Cortex of kidney (tissue), 1 donor: ENCODE data around the gene TMCO2.
"Not testable (repeated sequence)": the region's sequence is repeated elsewhere in the genome, so short reads cannot be mapped to it uniquely, and the experiment has no call there.

Experiments
- DNase-seq: peaks from one replicate; lab custom pipeline; 2025; lab: John Stamatoyannopoulos, UW

TMCO2 gene

GRCh38 chr1:40247655-40248054 is at the start of gene TMCO2:
Gene TMCO2, plus strand, starts transcription at chr1:40247937. Its CDS starts 57 bp downstream, at chr1:40247994.
- DNase-seq, result no peak

- no peak for DNase-seq
Measured at GRCh38 chr1:40199126-40199525, 48.6 kb upstream of the TMCO2 start.

DNA sequence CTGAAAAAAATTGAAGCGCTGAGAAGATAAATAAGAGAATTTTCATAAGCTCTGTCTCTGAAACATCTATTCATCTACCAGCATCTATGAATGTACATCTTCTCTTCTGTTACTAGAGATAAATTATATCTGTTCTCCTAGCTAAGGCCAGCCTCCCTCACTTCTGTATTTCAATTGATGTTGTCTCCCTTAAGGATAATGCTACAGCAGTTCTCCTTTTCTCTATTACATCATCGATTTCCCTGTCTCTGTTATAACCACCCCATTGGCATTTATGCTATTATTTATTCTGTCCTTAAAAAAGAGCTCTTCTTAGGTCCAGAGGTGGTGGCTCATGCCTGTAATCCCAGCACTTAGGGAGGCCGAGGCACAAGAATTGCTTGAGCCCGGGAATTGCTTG is 42.9 kb upstream of the TMCO2 start:
- DNase-seq, result no peak

- DNase-seq, result no peak
Measured at GRCh38 chr1:40210511-40211204, 37.1 kb upstream of the TMCO2 start.

DNA sequence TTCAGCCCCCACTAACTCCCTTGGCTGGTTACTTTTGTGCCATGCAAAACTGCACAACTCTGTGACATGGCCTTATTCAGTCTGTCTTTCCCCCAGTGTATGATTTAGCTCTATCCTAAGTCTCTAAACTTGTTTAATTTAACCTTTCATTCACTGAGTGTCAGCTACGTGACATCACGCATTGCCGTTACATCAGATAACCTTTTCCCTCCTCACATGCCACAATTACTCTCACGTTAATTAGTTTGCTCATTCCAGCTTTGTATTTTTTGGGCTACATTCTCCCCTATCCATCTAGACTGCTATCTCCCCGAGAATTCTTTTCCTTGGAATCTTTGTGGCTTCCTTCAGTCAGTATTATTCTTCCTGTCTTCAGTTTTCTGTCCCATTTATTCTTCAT is 29.4 kb upstream of the TMCO2 start:
- no peak for DNase-seq

DNA sequence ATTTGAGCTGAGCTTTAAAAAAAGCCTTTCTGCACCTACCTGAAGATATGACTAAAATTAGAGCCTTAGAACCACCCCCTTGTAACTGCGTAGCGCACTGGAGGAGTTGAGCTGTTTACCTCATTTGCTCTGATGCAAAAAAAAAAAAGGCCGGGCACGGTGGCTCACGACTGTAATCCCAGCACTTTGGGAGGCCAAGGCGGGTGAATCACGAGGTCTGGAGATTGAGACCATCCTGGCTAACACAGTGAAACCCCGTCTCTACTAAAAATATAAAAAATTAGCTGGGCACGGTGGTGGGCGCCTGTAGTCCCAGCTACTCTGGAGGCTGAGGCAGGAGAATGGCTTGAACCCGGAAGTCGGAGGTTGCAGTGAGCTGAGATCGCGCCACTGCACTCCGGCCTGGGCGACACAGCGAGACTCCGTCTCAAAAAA is 26.2 kb upstream of the TMCO2 start:
- DNase-seq, result not testable (repeated sequence)

- no peak for DNase-seq
Measured at GRCh38 chr1:40221977-40222772, 25.6 kb upstream of the TMCO2 start.

DNA sequence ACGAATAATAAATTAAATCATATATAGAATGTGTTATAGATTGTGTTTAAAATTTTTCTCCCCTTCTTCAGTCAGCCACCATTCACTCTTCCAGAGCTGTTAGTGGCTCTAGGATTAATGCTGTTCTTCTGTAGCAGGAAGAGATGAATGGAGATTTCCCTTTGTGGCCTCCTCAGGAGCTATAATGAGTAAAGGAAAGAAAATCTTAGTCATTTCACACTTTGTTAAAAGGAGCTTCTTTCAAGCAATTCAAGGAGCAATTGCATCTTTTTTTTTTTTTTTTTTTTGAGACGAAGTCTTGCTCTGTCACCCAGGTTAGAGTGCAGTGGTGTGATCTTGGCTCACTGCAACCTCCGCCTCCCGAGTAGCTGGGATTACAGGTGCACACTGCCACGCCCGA is 23.7 kb upstream of the TMCO2 start:
- no peak for DNase-seq

GRCh38 chr1:40226192-40226591 is 21.5 kb upstream of the TMCO2 start:
- no peak for DNase-seq

DNA sequence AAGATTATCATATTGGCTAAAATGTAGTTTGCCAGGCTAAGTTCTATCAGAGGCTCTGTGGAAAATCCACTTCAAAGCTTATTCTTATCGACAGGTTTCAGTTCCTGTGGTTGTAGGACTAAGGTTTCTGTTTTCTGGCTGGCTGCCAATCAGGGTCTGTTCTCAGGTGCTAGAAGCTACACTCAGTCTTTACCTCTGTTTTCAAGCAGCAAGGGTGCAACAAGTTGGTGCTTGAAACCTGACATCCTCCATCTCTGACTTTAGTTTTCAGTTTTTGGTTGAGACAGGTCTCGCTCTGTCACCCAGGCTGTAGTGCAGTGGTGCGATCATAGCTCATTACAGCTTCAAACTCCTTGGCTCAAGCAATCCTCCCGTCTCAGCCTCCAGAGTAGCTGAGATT is 15.3 kb upstream of the TMCO2 start:
- DNase-seq, result no peak

- DNase-seq, result no peak
Measured at GRCh38 chr1:40239626-40240025, 8.1 kb upstream of the TMCO2 start.

- DNase-seq, result no peak
Measured at GRCh38 chr1:40240390-40240789, 7.3 kb upstream of the TMCO2 start.

GRCh38 chr1:40241362-40241761 is 6.4 kb upstream of the TMCO2 start:
- no peak for DNase-seq

DNA sequence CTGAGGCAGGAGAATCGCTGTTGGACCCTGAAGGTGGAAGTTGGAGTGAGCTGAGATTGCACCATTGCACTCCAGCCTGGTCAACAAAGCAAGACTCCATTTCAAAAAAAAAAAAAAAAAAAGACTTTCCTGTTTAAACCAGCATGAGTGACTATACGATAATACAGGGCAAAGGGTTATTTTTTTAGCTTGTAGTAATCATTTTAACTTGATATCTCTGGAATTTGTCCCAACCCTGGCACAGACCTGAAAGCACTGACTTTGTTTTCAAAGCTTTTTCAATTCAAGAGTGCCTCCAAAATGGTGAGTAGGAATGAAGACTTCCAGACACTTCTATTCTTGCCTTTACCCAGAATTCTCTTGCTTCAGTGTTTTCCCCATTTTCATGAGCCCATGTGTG is 4.4 kb upstream of the TMCO2 start:
- DNase-seq, result no peak

GRCh38 chr1:40244138-40244744 is 3.5 kb upstream of the TMCO2 start:
- no peak for DNase-seq

DNA sequence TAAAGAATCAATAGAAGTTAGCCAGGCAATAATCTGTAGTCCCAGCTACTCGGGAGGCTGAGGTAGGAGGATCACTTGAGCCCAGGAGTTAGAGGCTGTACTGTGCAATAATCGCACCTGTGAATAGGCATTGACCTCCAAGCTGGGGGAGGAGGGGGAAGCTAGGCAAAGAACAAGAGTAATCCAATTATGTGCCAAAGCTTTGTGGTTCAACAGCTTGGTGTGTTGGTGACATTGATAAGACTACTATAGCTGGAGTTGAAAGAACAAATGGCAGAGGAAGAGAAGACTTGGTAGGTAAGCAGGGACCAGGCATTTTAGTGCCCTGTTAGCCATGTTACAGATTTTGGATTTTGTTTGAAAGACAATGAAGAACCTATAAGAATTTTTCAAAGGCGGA is 2.1 kb upstream of the TMCO2 start:
- DNase-seq, result no peak

DNA sequence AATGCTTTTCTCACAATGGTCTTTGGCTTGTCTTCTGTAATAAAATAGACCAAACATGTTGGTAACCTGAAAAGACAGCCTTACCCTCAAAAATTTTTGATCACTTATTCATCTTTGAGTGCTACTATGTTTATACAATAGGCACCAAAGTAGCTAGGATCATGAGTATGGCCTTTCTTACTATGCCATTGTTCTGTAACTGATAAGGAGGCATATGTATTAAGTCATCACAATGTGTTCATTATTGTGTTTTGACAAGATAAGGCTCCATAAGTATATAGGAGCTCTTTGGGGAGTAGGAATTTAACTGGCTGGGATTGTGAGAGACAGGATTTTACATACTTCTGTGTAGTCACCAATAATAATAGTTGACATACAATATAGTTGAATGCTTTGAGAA is 675 bp downstream of the TMCO2 start:
- no peak for DNase-seq

- DNase-seq, result no peak
Measured at GRCh38 chr1:40251456-40251855, 3.7 kb downstream of the TMCO2 start.

- DNase-seq, result no peak
Measured at GRCh38 chr1:40252601-40253000, 4.9 kb downstream of the TMCO2 start.

- no peak for DNase-seq
Measured at GRCh38 chr1:40255231-40255630, 7.5 kb downstream of the TMCO2 start.

DNA sequence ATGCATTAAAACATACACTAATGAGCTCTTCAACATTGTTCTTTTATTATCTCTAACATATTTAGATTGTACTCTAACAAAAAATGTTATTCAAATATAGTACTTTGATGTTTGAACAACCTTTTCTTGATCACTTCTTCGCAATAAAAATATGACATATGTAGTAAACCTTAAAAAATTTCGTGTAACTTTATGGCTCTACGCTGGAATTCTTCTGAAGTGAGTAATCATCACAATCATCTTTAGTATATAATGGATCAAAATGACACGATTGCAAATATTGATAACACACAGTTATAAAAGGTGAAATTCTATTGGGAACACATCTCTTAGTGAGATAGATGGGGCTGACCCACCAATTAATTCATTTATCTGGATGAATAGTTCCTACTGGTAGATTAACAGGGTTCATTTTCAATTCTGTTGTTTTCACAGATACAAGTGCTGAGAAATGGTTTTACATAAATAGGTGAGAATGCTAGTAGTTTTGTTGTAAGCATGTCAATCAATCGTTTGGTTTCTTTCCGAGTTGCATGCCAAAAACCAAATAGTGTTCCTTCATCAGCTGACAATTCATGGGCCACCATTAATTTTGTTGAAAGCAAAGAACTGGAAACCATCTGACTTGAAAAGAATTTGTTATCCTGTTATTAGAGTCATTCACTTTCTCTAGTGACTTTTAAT is 8.8 kb downstream of the TMCO2 start:
- DNase-seq, result no peak

DNA sequence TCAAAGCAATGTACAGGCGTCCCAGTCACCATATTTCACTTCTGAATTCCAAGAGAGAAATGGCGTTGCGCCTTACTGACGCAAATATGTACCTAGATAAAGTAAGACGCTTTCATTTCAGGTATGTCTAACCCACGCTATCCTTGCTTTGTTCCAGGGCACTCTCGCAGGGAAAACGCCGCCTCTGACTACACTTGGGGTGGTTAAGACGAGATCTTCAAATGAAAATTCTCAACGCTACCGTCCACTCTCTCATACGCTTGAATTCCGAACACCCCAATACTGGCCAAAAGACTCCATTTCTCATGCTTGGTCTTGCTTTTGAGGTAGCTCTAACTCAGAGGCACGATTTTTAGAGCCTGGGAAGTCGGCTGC is 9.6 kb downstream of the TMCO2 start:
- DNase-seq, result no peak
